HEK293T (cell line): ENCODE measurements around the gene FBXO8.

Source experiments
- CTCF ChIA-PET: fragments of 350-600 bp; formaldehyde crosslinking; extraction: SDS; loops from one replicate; lab custom pipeline; 2021; ENCODE audit warnings: antibody characterized with exemption, inconsistent platforms; lab: Yijun Ruan, JAX
- POLR2A ChIA-PET: fragments of 350-600 bp; formaldehyde crosslinking; extraction: SDS; loops from one replicate; lab custom pipeline; 2020; ENCODE audit warnings: antibody characterized with exemption, inconsistent platforms; lab: Yijun Ruan, JAX
- DNase-seq: peaks from one replicate; pipeline ENCODE4 v3.0.0; 2012; ENCODE audit warnings: mixed read lengths; ENCODE audit errors: extremely low spot score
- ARNT ChIP-seq: fragments of 450-650 bp; IDR thresholded peaks from 2 replicates; pipeline ENCODE4 v1.6.1; 2017; ENCODE audit warnings: mild to moderate bottlenecking
- BHLHE40 ChIP-seq: fragments of 450-650 bp; IDR thresholded peaks from 2 replicates; pipeline ENCODE4 v1.6.1; 2016; ENCODE audit warnings: mild to moderate bottlenecking, moderate library complexity, borderline replicate concordance
- CTBP1 ChIP-seq: fragments of 450-650 bp; IDR thresholded peaks from 2 replicates; pipeline ENCODE4 v1.6.1; 2016; ENCODE audit warnings: borderline replicate concordance
- ELF4 ChIP-seq: fragments of 450-650 bp; IDR thresholded peaks from 2 replicates; pipeline ENCODE4 v1.6.1; 2017; ENCODE audit warnings: antibody characterized with exemption
- FOXA1 ChIP-seq: fragments of 450-650 bp; IDR thresholded peaks from 2 replicates; pipeline ENCODE4 v1.6.1; 2016; ENCODE audit warnings: mild to moderate bottlenecking
- FOXK2 ChIP-seq: fragments of 450-650 bp; IDR thresholded peaks from 2 replicates; pipeline ENCODE4 v1.6.1; 2016; ENCODE audit warnings: mild to moderate bottlenecking
- FOXM1 ChIP-seq: fragments of 450-650 bp; IDR thresholded peaks from 2 replicates; pipeline ENCODE4 v1.6.1; 2017; ENCODE audit warnings: mild to moderate bottlenecking, borderline replicate concordance
- HDGF ChIP-seq: fragments of 450-650 bp; IDR thresholded peaks from 2 replicates; pipeline ENCODE4 v1.6.1; 2017; ENCODE audit warnings: antibody characterized with exemption, borderline replicate concordance
- L3MBTL2 ChIP-seq: fragments of 450-650 bp; conservative IDR thresholded peaks from 2 replicates; pipeline ENCODE4 v1.6.1; 2016; ENCODE audit warnings: mild to moderate bottlenecking
- LEF1 ChIP-seq: fragments of 450-650 bp; IDR thresholded peaks from 2 replicates; pipeline ENCODE4 v1.6.1; 2017; ENCODE audit warnings: mild to moderate bottlenecking, borderline replicate concordance
- NFRKB ChIP-seq: fragments of 450-650 bp; IDR thresholded peaks from 2 replicates; pipeline ENCODE4 v1.6.1; 2016; ENCODE audit warnings: mild to moderate bottlenecking, moderate library complexity
- SP1 ChIP-seq: fragments of 450-650 bp; IDR thresholded peaks from 2 replicates; pipeline ENCODE4 v1.6.1; 2017
- SUZ12 ChIP-seq: fragments of 450-650 bp; IDR thresholded peaks from 2 replicates; pipeline ENCODE4 v1.6.1; 2016; ENCODE audit warnings: mild to moderate bottlenecking
- TARDBP ChIP-seq: fragments of 450-650 bp; IDR thresholded peaks from 2 replicates; pipeline ENCODE4 v1.6.1; 2016
- ZNF384 ChIP-seq: fragments of 450-650 bp; IDR thresholded peaks from 2 replicates; pipeline ENCODE4 v1.6.1; 2016
- TF ChIP-seq, protein P1 (sequence below): fragments of 450-650 bp; IDR thresholded peaks from 2 replicates; pipeline ENCODE4 v1.6.1; 2016

The FBXO8 gene

DNA sequence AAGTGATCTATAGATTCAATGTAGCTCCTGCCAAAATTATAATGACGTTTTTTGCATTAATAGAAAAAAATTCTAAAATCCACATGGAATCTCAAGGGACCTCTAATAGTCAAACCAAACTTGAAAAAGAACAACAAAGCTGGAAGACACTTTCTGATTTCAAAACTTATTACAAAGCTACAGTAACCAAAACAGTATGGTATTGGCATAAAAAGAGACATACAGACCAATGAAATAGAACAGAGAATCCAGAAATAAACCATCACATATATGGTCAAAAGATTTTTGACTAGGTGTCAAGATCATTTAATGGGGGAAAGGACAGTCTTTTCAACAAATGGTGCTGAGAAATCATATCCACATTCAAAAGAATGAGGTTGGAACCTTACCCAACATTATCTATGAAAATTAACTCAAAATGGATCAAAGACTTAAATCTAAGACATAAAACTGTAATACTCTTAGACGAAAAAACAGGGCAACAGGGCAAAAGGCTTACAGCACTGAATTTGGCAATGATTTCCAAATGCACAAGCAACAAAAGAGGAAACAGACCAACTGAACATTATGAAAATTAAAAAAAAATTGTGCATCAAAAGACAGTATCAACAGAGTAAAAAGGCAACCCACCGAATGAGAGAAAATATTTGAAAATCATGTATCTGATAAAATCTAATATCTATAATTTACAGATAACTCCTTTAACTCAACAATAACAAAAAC lies 3.9 kb downstream of the FBXO8 start:
- DNase-seq = no peak
- TF ChIP-seq ELF4 (no peak), FOXM1 (no peak), HDGF (no peak), NFRKB (no peak), FOXK2 (no peak), ZNF384 (no peak)
- POLR2A ChIA-PET = no interaction called here
- CTCF ChIA-PET = no interaction called here

- no peak for TF ChIP-seq SP1
- TF ChIP-seq FOXM1 = no peak
- no peak for TF ChIP-seq LEF1
- no peak for TF ChIP-seq L3MBTL2
- TF ChIP-seq TARDBP = no peak
- TF ChIP-seq HDGF = no peak
- no peak for TF ChIP-seq ZNF384
- no peak for TF ChIP-seq ARNT
- TF ChIP-seq, protein P1, sequence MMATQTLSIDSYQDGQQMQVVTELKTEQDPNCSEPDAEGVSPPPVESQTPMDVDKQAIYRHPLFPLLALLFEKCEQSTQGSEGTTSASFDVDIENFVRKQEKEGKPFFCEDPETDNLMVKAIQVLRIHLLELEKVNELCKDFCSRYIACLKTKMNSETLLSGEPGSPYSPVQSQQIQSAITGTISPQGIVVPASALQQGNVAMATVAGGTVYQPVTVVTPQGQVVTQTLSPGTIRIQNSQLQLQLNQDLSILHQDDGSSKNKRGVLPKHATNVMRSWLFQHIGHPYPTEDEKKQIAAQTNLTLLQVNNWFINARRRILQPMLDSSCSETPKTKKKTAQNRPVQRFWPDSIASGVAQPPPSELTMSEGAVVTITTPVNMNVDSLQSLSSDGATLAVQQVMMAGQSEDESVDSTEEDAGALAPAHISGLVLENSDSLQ = no peak
- TF ChIP-seq CTBP1 = no peak
- no peak for TF ChIP-seq BHLHE40
- no peak for TF ChIP-seq ELF4
- TF ChIP-seq NFRKB = no peak
- DNase-seq = no peak
- ChIA-PET POLR2A (no interaction called here), CTCF (interaction anchor here (0.6 kb wide), 1 partner anchor 200 kb away, joined by 3 read pairs; no protein-coding TSS in a partner anchor)
These were observed 5.0 kb downstream of the FBXO8 start for GRCh38 chr4:174278467-174278866.

GRCh38 chr4:174277433-174277832 lies 6.0 kb downstream of the FBXO8 start:
- CTCF ChIA-PET = interaction anchor here (0.7 kb wide), 1 partner anchor 10 kb away, joined by 3 read pairs; no protein-coding TSS in a partner anchor
- POLR2A ChIA-PET = no interaction called here
- DNase-seq = no peak

GRCh38 chr4:174275101-174275500 lies 8.4 kb downstream of the FBXO8 start:
- CTCF ChIA-PET = no interaction called here
- TF ChIP-seq LEF1 = no peak
- no peak for TF ChIP-seq HDGF
- no peak for TF ChIP-seq NFRKB
- TF ChIP-seq SP1 = no peak
- TF ChIP-seq FOXM1 = no peak
- no peak for TF ChIP-seq BHLHE40
- TF ChIP-seq ZNF384 = no peak

More at GRCh38 chr4:174277433-174277832, 6.0 kb downstream of the FBXO8 start:
- TF ChIP-seq BHLHE40 = no peak
- no peak for TF ChIP-seq LEF1
- TF ChIP-seq NFRKB = no peak
- no peak for TF ChIP-seq FOXK2
- TF ChIP-seq, protein P1 = peak; percentile 80
- TF ChIP-seq FOXA1 = no peak

GRCh38 chr4:174274436-174274835 lies 9.0 kb downstream of the FBXO8 start:
- no peak for DNase-seq
- ChIA-PET CTCF (no interaction called here), POLR2A (no interaction called here)
- TF ChIP-seq L3MBTL2 (no peak), ARNT (no peak), ELF4 (no peak), LEF1 (no peak), CTBP1 (no peak), FOXM1 (no peak), FOXK2 (no peak), NFRKB (no peak), BHLHE40 (no peak), ZNF384 (no peak), SUZ12 (no peak), SP1 (no peak), FOXA1 (no peak), TARDBP (no peak), HDGF (no peak)
- TF ChIP-seq, protein P1 = no peak

More at GRCh38 chr4:174275101-174275500, 8.4 kb downstream of the FBXO8 start:
- DNase-seq = no peak
- POLR2A ChIA-PET = no interaction called here

- DNase-seq = no peak
- ChIA-PET POLR2A (no interaction called here), CTCF (no interaction called here)
- TF ChIP-seq, protein P1 = no peak
- TF ChIP-seq NFRKB (no peak), TARDBP (no peak), FOXA1 (no peak), CTBP1 (no peak), LEF1 (no peak), BHLHE40 (no peak), FOXM1 (no peak), L3MBTL2 (no peak), FOXK2 (no peak), ZNF384 (no peak), HDGF (no peak), SUZ12 (no peak), ELF4 (no peak)
These were observed 9.5 kb downstream of the FBXO8 start for GRCh38 chr4:174273930-174274329.
